GM21529 (cell line): Measurements from ENCODE around the gene MPP3.
"Not testable (repeated sequence)": the region's sequence is repeated elsewhere in the genome, so short reads cannot be mapped to it uniquely, and the experiment has no call there.

ENCODE experiments used
- ATAC-seq: cut with Tn5 transposase; IDR thresholded peaks from one replicate; pipeline ENCODE4 v1.9.1; 2021; ENCODE audit not compliant: unreplicated experiment

Gene MPP3

GRCh38 chr17:43832976-43833829 is at the start of gene MPP3:
TSS of gene MPP3 (minus strand) at chr17:43833146. CDS start at chr17:43831906, 1,240 bp downstream.
- no peak for ATAC-seq

DNA sequence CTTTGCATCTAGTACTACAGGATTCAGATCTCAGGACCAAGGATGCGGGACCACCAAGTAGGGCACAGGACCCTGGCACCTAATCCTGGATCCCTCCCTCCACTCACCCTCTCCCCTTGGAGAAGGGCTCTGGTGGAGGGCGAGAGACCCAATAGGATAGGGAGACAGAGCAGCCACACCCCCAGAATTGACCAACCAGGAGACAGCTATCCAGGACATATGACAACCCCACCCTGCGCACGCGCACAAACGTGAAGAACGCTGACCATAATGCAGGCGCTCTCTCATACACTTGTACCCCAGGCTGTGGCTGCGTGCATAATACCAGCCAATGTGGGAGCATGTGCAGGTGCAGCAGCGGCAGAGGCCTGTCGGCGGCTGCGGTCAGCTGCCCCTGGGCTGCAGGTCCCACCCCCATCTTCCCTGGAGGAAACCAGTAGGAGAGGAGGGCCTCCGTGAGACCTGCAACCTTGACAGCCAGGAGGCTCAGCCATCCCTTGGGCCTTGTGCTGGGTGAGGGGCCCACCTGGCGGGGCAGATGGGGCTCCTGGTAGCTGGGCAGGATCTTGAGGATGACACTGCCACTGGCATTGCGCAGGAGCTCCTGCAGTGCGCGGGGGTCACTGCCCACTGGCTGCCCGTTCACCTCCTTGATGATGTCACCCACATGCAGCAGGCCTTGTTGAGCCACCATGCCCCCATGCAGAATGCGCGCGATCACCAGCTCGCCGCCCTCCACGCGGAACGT is 49.0 kb upstream of the MPP3 start:
- ATAC-seq: no peak

GRCh38 chr17:43881181-43881580 is 48.2 kb upstream of the MPP3 start:
- no peak for ATAC-seq

DNA sequence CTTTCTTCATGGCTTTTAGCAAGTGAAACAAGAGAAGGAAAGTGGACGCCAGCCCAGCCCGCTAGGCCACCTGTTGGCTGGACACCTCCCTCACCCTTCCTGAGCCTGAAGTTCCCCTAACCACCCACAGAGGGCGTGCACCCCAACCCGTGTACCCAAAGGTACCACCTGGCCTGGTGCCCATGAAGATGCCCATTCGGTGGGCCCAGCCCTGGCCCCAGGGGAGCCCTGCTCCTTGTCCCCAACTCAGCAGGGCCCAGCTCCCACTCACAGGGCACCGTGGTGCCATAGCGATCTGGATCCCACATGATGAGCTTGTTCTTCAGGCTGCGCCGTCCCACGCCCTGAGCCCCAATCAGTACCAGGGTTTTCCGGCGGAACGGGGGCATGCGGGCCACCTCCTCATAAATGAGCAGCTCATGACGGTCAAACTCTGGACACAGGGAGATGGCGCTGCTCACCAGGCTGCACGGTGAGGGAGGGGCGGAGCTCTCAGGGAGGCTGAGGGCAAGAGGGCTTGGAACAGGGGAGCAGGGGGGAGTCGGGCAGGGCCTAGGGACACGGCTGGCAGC is 47.6 kb upstream of the MPP3 start:
- no peak for ATAC-seq

GRCh38 chr17:43879723-43880419 is 46.9 kb upstream of the MPP3 start:
- no peak for ATAC-seq

DNA sequence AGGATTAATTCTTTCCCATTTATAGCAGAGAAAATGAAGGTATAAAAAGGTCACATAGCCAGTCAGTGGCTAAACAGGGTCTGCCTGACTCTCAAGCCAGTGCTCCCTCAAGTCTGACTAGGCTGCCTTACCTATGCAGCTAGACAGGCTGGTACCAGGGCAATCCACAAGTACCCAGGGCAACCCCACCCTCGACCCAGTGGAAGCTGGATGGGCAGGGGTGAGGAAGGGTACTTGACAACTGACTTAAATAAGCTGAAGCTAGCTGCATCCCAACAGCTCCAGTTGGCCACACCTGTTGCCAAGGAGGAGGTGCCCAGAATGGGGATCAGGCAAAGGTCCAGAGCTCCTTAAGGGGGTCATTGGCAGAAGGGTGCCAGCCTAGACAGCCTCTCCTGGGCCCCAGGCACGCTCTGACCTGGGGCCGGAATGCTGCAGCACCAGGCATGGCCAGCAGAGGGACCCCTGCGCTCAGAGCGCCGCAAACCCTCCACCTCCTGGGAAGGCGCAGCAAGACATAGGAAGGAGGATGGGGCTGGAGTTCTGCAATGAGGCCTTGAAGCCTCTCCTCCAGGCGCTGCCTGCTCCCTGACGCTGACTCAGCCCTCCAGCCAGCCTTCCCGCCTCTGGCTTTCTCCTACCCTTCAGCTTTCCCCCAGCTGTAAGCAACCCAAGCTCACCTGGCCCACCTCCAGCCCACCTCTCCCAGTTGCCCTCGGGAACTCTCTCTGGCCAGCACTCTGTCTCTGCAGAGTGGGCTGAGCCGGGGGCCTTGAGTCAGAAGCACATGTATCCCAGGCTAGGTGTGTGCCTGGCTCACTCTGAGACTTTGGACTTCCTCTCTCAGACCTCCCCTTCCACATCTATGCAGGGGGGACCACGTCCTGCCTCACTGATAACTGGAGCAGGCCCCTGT is 45.6 kb upstream of the MPP3 start:
- peak; percentile 77 for ATAC-seq

DNA sequence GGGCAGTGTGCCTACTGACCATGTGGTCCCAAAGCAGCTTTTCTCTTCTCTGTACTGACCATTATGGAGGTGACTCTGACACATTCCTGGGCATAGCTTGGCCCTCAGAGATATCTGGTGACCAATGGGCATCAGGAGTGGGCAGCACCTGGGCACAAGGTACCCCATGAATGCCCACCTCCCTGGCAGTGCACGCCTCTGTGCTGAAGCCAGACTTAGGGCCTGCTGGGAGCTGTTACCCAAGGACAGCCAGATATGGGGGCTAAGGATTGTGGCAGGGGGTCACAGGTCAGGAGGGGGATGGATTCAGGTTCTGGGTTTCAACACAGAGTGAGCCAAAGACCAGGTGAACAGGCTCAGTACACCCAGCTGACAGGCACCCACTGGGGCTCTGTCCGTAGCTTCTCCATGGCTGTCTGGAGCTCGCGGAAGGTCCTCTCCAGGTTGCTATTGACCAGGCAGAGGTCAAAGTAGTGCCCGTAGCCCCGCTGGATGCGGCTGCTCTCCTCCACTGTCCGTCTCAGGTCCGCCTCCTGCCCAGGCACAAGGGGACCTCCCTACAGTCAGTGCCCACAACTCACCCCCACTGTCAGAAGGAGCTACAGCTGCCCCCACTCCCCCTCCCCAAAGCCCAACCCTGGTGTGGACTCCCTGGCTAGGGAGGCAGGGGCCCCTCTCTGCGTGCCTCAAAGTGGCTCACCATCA is 44.7 kb upstream of the MPP3 start:
- ATAC-seq: no peak

- no peak for ATAC-seq
These were observed 44.1 kb upstream of the MPP3 start for GRCh38 chr17:43877031-43877430.

DNA sequence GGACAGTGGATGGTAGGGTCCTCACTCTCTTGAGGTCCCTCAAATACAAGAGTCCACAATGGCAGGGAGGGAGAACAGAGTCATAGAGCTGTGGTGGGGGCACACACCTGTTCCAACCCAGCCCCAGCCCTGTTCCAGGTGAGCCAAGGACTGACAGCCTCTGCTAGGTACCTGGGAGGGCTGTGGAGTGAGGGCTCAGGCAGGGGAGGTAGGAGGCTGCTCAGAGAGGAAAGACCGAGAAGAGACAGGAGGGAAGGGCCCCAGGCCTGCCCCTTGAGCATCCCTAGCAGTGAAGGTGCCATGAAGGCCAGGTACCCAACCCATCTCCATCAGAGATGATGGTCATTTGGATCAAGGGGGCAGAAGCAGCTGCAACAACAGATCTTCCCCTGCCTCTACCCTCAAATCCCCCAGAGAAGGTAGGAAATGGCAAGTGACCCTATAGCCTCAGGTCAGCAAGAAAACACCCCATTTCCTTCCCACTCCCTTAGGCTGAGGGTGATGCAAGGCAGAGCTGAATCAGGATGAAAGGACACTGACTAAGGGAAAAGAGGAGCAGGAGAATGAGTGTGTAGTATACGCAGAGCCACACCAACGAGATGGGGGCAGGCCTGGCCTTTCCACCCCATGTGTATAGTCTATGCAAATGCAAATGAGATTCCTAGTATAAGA is 42.7 kb upstream of the MPP3 start:
- no peak for ATAC-seq

GRCh38 chr17:43874293-43874692 is 41.3 kb upstream of the MPP3 start:
- ATAC-seq: no peak

- ATAC-seq: no peak
These were observed 40.9 kb upstream of the MPP3 start for GRCh38 chr17:43873815-43874214.

GRCh38 chr17:43873091-43873490 is 40.1 kb upstream of the MPP3 start:
- ATAC-seq: no peak

- ATAC-seq: no peak
These were observed 39.2 kb upstream of the MPP3 start for GRCh38 chr17:43871946-43872690.

DNA sequence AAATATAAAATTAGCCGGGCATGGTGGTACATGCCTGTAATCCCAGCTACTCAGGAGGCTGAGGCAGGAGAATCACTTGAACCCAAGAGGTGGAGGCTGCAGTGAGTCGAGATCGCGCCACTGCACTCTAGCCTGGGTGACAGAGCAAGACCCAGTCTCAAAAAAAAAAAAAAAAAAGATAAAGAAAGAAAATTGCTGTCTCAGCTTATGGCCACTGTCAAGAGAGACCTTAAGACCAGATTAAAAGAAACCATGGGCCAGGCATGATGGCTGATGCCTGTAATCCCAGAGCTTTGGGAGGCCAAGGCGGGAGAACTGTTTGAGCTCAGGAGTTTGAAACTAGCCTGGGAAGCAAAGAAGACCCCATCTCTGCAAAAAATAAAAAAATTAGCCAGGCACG is 36.1 kb upstream of the MPP3 start:
- not testable (repeated sequence) for ATAC-seq

- ATAC-seq: no peak
These were observed 35.5 kb upstream of the MPP3 start for GRCh38 chr17:43868226-43868994.

DNA sequence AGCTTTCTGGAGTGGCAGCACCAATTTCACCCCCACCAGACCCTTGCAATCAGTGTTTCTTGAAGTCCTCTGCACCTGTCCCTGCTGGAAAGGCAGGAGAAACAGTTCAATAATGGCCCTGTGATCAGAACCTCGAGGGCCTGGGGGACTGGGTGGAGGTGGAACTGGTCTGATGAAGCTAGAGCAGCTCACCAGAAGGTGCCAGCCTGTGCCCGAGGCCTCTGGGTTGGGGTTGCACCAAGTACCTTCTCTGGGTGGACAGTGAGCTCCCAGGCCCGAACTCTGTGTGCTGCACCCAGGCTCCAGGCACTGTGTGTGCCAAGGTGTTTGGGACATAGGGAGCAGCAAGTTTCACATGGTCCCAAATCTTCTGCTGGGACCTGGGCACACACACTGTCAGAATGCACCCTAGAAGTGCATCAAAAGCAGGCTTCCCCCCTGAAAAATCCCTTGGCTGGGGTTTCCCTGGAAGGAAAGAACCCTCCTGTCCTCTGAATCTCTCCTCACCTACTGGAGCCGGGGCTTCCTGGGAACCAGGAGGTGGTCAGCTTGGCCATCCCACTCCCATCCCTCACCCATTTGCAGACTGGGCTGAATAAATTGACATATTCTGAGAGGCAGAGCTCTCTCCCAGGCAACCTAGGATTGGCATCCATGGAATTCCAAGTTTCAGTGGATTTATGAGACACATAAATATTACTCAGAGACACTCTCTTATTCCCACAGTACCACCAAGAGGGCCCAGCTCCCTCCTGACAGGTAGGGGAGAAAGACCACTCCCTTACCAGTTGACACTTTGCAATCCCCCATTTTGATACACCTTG is 31.4 kb upstream of the MPP3 start:
- no peak for ATAC-seq

- no peak for ATAC-seq
These were observed 29.0 kb upstream of the MPP3 start for GRCh38 chr17:43861960-43862359.
